ENCODE measurements around the gene ZIC2. TPM values are rescaled to one million over a fixed set of nuclear protein-coding genes. Genes with fewer than 3 reads are reported as not detected.

Gene ZIC2
- total RNA-seq, 1 experiment from 2014 or later = 426 TPM

GRCh38 chr13:99996381-99996973 lies 14.9 kb downstream of the ZIC2 start:
- Mint-ChIP-seq H3K4me1 (peaks cover 46 to 54% of the 10 kb centered on the region in 2 experiments), H3K9me3 (peaks cover 0 to 9% of the 10 kb centered on the region in 2 experiments; a peak in 2 of 5 replicates), H3K27me3 (ENCODE audit: low read depth) (peaks cover 60% of the 10 kb centered on the region), H3K4me3 (peak overlapping the region; percentile 58 to 77), H3K27ac (peak overlapping the region in 2 of 3 experiments; percentile 29 to 89; a peak in 2 of 7 replicates), H3K36me3 (ENCODE audit: insufficient read depth in 1 of 3, low read depth in 3 of 3) (no peaks in the 10 kb centered on the region)
- H2AK5ac ChIP-seq (ENCODE audit: insufficient read length, low read length) = no peak overlapping the region
- H4K20me1 ChIP-seq (ENCODE audit: control insufficient read depth, insufficient read depth, insufficient read length) = no peaks in the 10 kb centered on the region
- H2BK5ac ChIP-seq (ENCODE audit: insufficient read length, low read length) = no peak overlapping the region
- H4K5ac ChIP-seq (ENCODE audit: insufficient read length, low read depth, low read length) = no peak overlapping the region
- no peaks in the 10 kb centered on the region for H3K79me1 ChIP-seq (ENCODE audit: insufficient read depth, low read depth, low read length, poor library complexity, severe bottlenecking)
- H3K4me1 ChIP-seq (ENCODE audit: insufficient read depth, low read length) = peaks cover 5% of the 10 kb centered on the region; the same call in 1 of the 2 replicates
- H3K27ac ChIP-seq (ENCODE audit: insufficient read length, low read depth, low read length) = no peak overlapping the region
- peak overlapping the region; percentile 99 for H3K4me2 ChIP-seq (ENCODE audit: insufficient read depth, insufficient read length, low read length)
- no peak overlapping the region for H4K91ac ChIP-seq (ENCODE audit: insufficient read length, low read depth, low read length)
- H3K18ac ChIP-seq (ENCODE audit: insufficient read length, low read depth, low read length) = no peak overlapping the region
- H3K23me2 ChIP-seq (ENCODE audit: insufficient read length, low read depth, low read length, poor library complexity, severe bottlenecking) = peaks cover 27% of the 10 kb centered on the region
- H3K14ac ChIP-seq (ENCODE audit: insufficient read depth, low read length) = no peak overlapping the region
- no peak overlapping the region for H3T11ph ChIP-seq (ENCODE audit: low read length)
- no peak overlapping the region for H3K23ac ChIP-seq (ENCODE audit: insufficient read length, low read depth, low read length)
- H3K27me3 ChIP-seq (ENCODE audit: insufficient read depth, low read length) = peaks cover 32% of the 10 kb centered on the region; the same call in 1 of the 2 replicates
- H2AFZ ChIP-seq (ENCODE audit: low read length) = no peak overlapping the region
- no peak overlapping the region for H2BK120ac ChIP-seq (ENCODE audit: low read depth, low read length, poor library complexity, severe bottlenecking)
- DNase-seq = no peak
- H3K79me2 ChIP-seq (ENCODE audit: insufficient read depth, low read length) = no peaks in the 10 kb centered on the region
- H3K9me3 ChIP-seq (ENCODE audit: control insufficient read depth, low read depth, low read length) = no peaks in the 10 kb centered on the region
- H2BK12ac ChIP-seq (ENCODE audit: insufficient read length, low read depth, low read length) = no peak overlapping the region
- no peak overlapping the region for H3K4ac ChIP-seq (ENCODE audit: low read depth, low read length)
- no peak overlapping the region for H4K8ac ChIP-seq (replicated peaks; ENCODE audit: insufficient read length, low read depth, low read length)
- no peak for TF ChIP-seq CTCF (conservative IDR thresholded peaks at IDR 0.05)
- no peak overlapping the region for H2BK20ac ChIP-seq (ENCODE audit: low read depth, low read length, poor library complexity, severe bottlenecking)
- no peak overlapping the region for H3K9ac ChIP-seq (ENCODE audit: extremely low read depth, insufficient read length, low read length)
- no peak overlapping the region for H2BK15ac ChIP-seq (ENCODE audit: low read depth, low read length)
- no CpG with 5 or more reads among the region's 8 CpGs for WGBS (ENCODE audit: extremely low coverage, insufficient read length, low lambda C conversion rate)
- H3K56ac ChIP-seq (ENCODE audit: insufficient read length, low read depth, low read length) = no peak overlapping the region

All from H9 (cell line).